GM10266 (cell line): ENCODE measurements around the gene STK33.

Experiments
- DNase-seq: peaks from one replicate; pipeline ENCODE4 v3.0.0; 2012; ENCODE audit errors: extremely low spot score
- CTCF ChIP-seq: IDR thresholded peaks from 2 replicates; pipeline ENCODE4 v1.5.1; 2012; ENCODE audit warnings: mild to moderate bottlenecking, low read depth; ENCODE audit not compliant: control insufficient read depth, insufficient read depth; ENCODE audit errors: missing control alignments

The STK33 gene

GRCh38 chr11:8384199-8384821 lies 209.7 kb downstream of the STK33 start:
- DNase-seq: no peak
- no peak for TF ChIP-seq CTCF

- DNase-seq: no peak
- no peak for TF ChIP-seq CTCF
Observed at GRCh38 chr11:8383627-8384026, 210.4 kb downstream of the STK33 start.

GRCh38 chr11:8383227-8383626 lies 210.8 kb downstream of the STK33 start:
- DNase-seq: no peak
- TF ChIP-seq CTCF: no peak

DNA sequence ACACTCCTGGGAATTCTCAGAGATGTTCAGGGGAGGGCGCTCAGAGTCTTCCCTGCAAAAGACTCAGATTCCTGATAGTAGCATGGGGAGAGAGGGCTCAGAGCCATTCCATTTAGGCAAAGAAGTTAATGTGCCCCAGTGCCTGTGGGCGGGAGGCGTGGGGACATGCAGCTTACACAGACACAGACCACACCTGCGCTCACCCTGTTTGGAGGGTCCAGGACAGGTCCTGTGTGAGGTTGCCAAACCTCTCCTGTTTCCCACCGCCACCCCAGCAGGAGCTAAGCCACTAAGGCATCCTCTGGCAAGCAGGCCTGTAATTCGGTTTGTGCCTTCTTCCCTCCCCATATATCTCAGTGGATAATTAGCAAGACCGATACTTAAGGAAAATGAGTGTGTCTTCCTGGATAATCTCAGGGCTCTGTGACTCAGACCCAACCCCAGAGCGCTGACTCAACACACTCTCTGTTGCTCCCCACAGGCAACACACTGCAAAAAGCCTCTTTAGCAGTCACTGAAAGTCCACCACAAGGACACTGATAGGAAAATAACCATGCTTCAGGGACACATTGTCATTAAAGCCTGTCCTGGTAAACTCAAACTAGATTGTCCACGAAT lies 211.5 kb downstream of the STK33 start:
- no peak for TF ChIP-seq CTCF
- DNase-seq: no peak

GRCh38 chr11:8381871-8382396 lies 212.1 kb downstream of the STK33 start:
- DNase-seq: no peak
- TF ChIP-seq CTCF: no peak

DNA sequence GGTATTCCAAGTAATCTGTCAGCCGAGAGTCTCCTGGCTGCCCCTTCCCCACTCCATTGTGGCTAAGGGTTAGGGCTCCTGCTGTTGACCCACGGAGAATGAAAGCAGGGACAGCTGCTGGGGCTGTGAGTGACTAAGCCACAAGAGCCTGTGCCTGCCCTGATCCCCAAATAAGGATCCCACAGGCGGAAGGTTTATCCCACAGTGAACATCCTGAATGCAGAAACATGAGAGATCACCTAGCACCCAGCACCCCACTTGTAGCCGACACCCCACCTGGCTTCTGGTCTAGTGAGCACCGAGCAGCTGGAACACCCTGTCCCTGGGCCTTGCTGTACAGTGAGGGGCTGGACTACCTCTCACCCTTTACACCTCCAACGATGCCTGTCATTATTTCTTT lies 212.7 kb downstream of the STK33 start:
- no peak for DNase-seq

More for the DNA sequence above, 212.7 kb downstream of the STK33 start:
- no peak for TF ChIP-seq CTCF
